ENCODE data around the gene STAC2. TPM values are rescaled to one million over a fixed set of nuclear protein-coding genes. Genes with fewer than 3 reads are reported as not detected.

The STAC2 gene
- total and polyA plus RNA-seq, 2 donors (not counting 1 experiment from before 2014, with no cell fraction given) = not detected

- peaks cover 0 to 8% of the 10 kb centered on the region in 2 experiments for H3K36me3 ChIP-seq (replicated peaks in 1 of 2; ENCODE audit: control extremely low read depth in 1 of 2, control insufficient read depth in 1 of 2, extremely low read depth in 1 of 2, insufficient read depth in 2 of 2, low read length in 1 of 2)
- no peaks in the 10 kb centered on the region for H3K27me3 ChIP-seq (replicated peaks in 1 of 4; ENCODE audit: control extremely low read depth in 1 of 4, control insufficient read depth in 3 of 4, insufficient read depth in 4 of 4, low read length in 3 of 4)
- no peak for ATAC-seq (ENCODE audit: low read depth)
- H2AFZ ChIP-seq (ENCODE audit: insufficient read depth, low read depth, low read length, poor library complexity, severe bottlenecking) = peak overlapping the region; percentile 93
- Mint-ChIP-seq H3K4me3 (peak overlapping the region; percentile 89), H3K27me3 (no peaks in the 10 kb centered on the region), H3K4me1 (peaks cover 44% of the 10 kb centered on the region), H3K27ac (peak overlapping the region; percentile 15), H3K9me3 (ENCODE audit: insufficient read depth) (no peaks in the 10 kb centered on the region)
- TF ChIP-seq, protein P1, sequence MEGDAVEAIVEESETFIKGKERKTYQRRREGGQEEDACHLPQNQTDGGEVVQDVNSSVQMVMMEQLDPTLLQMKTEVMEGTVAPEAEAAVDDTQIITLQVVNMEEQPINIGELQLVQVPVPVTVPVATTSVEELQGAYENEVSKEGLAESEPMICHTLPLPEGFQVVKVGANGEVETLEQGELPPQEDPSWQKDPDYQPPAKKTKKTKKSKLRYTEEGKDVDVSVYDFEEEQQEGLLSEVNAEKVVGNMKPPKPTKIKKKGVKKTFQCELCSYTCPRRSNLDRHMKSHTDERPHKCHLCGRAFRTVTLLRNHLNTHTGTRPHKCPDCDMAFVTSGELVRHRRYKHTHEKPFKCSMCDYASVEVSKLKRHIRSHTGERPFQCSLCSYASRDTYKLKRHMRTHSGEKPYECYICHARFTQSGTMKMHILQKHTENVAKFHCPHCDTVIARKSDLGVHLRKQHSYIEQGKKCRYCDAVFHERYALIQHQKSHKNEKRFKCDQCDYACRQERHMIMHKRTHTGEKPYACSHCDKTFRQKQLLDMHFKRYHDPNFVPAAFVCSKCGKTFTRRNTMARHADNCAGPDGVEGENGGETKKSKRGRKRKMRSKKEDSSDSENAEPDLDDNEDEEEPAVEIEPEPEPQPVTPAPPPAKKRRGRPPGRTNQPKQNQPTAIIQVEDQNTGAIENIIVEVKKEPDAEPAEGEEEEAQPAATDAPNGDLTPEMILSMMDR (IDR thresholded peaks at IDR 0.05) = no peak
- no peak for TF ChIP-seq EZH2 (IDR thresholded peaks at IDR 0.05; ENCODE audit: borderline replicate concordance, insufficient read depth, low read depth, low read length, poor library complexity, severe bottlenecking)
- H3K9ac ChIP-seq (ENCODE audit: low read length) = peak overlapping the region; percentile 77
- H4K20me1 ChIP-seq (ENCODE audit: control insufficient read depth, insufficient read depth, low read length, poor library complexity, severe bottlenecking) = peaks cover 19% of the 10 kb centered on the region
- intact Hi-C loops (cut with micrococcal nuclease) = loop anchor here (5.0 kb wide), 1 partner anchor 45 kb away; the partner anchor contains the start of gene PLXDC1
- ChIA-PET CTCF (interaction anchor here (1.4 to 3.4 kb wide), 3 partner anchors 10 to 48 kb away, joined by 6 to 12 read pairs (median 12); no protein-coding TSS in a partner anchor), POLR2A (interaction anchor here (0.6 to 0.9 kb wide), 4 partner anchors 10 to 26 kb away, joined by 4 to 5 read pairs (median 4); no protein-coding TSS in a partner anchor)
- H3K4me2 ChIP-seq (replicated peaks; ENCODE audit: low read depth, low read length, poor library complexity, severe bottlenecking) = peak overlapping the region; percentile 98
- H3K79me2 ChIP-seq (ENCODE audit: control insufficient read depth, insufficient read depth, low read length) = peaks cover 17% of the 10 kb centered on the region
- H3K27ac ChIP-seq (ENCODE audit: low read length in 2 of 2) = no peak overlapping the region
- peaks cover 36 to 53% of the 10 kb centered on the region in 2 donors for H3K4me1 ChIP-seq (ENCODE audit: control insufficient read depth in 2 of 2, insufficient read depth in 2 of 2, low read length in 2 of 2)
- no peak for DNase-seq
- H3K4me3 ChIP-seq (ENCODE audit: control extremely low read depth in 1 of 5, extremely low read depth in 1 of 5, insufficient read depth in 1 of 5, low read depth in 2 of 5, low read length in 4 of 5) = peak overlapping the region in 4 of 5 experiments; percentile 53 to 87 (median 70)
- H3K9me3 ChIP-seq (ENCODE audit: control extremely low read depth in 1 of 3, control insufficient read depth in 2 of 3, insufficient read depth in 1 of 3, low read length in 2 of 3) = no peaks in the 10 kb centered on the region
- 3% methylated on average over 14 of the region's 30 CpGs for WGBS (ENCODE audit: insufficient coverage)
Observed at GRCh38 chr17:39196808-39197291, 28.9 kb downstream of the STAC2 start.

DNA sequence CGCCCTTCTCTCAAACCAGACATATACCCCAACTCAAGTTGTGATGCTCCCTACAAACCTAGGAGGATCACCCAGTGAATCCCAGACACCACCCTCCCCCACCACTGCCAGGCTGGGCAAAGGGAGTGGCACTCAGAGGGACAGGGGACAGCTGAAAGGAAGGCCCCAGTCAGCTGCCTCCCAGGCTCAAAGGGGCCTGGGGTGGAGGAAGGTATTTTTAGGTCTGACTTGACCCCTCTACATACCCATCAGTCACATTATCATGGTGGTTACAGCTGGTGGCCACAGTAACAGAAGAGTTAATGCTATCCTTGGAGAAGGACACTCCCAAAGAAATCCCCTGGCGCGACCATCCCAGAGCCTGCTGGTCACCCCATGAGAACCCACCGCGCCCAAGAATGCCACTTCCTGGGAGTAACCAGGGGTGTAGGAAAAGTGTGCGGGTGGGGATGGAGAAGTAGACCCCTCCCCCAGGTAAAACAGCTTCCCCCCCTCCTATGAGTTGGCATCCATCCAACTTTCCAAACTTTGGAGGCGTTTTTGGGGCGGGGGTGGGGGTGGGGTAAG, 29.4 kb downstream of the STAC2 start:
- Histone ChIP-seq H3K9me3 (ENCODE audit: control extremely low read depth in 1 of 3, control insufficient read depth in 2 of 3, insufficient read depth in 1 of 3, low read length in 2 of 3) (no peaks in the 10 kb centered on the region), H3K4me1 (ENCODE audit: control insufficient read depth in 2 of 2, insufficient read depth in 2 of 2, low read length in 2 of 2) (peaks cover 30 to 47% of the 10 kb centered on the region in 2 donors), H3K27me3 (replicated peaks in 1 of 4; ENCODE audit: control extremely low read depth in 1 of 4, control insufficient read depth in 3 of 4, insufficient read depth in 4 of 4, low read length in 3 of 4) (no peaks in the 10 kb centered on the region), H3K4me3 (ENCODE audit: control extremely low read depth in 1 of 5, extremely low read depth in 1 of 5, insufficient read depth in 1 of 5, low read depth in 2 of 5, low read length in 4 of 5) (peak overlapping the region in 1 of 5 experiments; percentile 65), H3K4me2 (replicated peaks; ENCODE audit: low read depth, low read length, poor library complexity, severe bottlenecking) (peak overlapping the region; percentile 98), H3K36me3 (replicated peaks in 1 of 2; ENCODE audit: control extremely low read depth in 1 of 2, control insufficient read depth in 1 of 2, extremely low read depth in 1 of 2, insufficient read depth in 2 of 2, low read length in 1 of 2) (peaks cover 0 to 3% of the 10 kb centered on the region in 2 experiments), H3K27ac (ENCODE audit: low read length in 2 of 2) (no peak overlapping the region), H4K20me1 (ENCODE audit: control insufficient read depth, insufficient read depth, low read length, poor library complexity, severe bottlenecking) (peaks cover 13% of the 10 kb centered on the region), H3K79me2 (ENCODE audit: control insufficient read depth, insufficient read depth, low read length) (peaks cover 14% of the 10 kb centered on the region), H2AFZ (ENCODE audit: insufficient read depth, low read depth, low read length, poor library complexity, severe bottlenecking) (no peak overlapping the region), H3K9ac (ENCODE audit: low read length) (no peak overlapping the region)
- 87% methylated on average over 3 of the region's 8 CpGs for WGBS (ENCODE audit: insufficient coverage)
- intact Hi-C loops (cut with micrococcal nuclease) = loop anchor here (5.0 kb wide), 1 partner anchor 44 kb away; the partner anchor contains the start of gene PLXDC1
- Mint-ChIP-seq H3K27ac (no peak overlapping the region), H3K27me3 (no peaks in the 10 kb centered on the region), H3K4me1 (peaks cover 40% of the 10 kb centered on the region), H3K4me3 (peak overlapping the region; percentile 80), H3K9me3 (ENCODE audit: insufficient read depth) (no peaks in the 10 kb centered on the region)
- TF ChIP-seq, protein P1 (IDR thresholded peaks at IDR 0.05) = no peak
- TF ChIP-seq EZH2 (IDR thresholded peaks at IDR 0.05; ENCODE audit: borderline replicate concordance, insufficient read depth, low read depth, low read length, poor library complexity, severe bottlenecking) = no peak
- no peak for ATAC-seq (ENCODE audit: low read depth)
- ChIA-PET POLR2A (interaction anchor here (0.6 to 0.9 kb wide), 2 partner anchors 10 to 735 kb away, joined by 4 to 6 read pairs; no protein-coding TSS in a partner anchor), CTCF (interaction anchor here (1.4 to 3.4 kb wide), 3 partner anchors 11 to 48 kb away, joined by 6 to 12 read pairs (median 12); no protein-coding TSS in a partner anchor)
- DNase-seq = no peak
